Activated CD8-positive, alpha-beta T cell treated with anti-CD3 and anti-CD28 coated beads for 36 hours (primary cell): ENCODE results near the gene ZBP1. TPM values are rescaled to one million over a fixed set of nuclear protein-coding genes. Genes with fewer than 3 reads are reported as not detected.

Experiments
- ATAC-seq: fragments of 200-7000 bp; cut with Tn5 transposase; one replicate; pipeline ENCODE4 v1.10.0; 2021; ENCODE audit warnings: mild to moderate bottlenecking, moderate library complexity
- CTCF ChIA-PET: fragments of 350-600 bp; sonication (Branson Sonifier 250); formaldehyde crosslinking; loops from one replicate; lab custom pipeline; 2021; ENCODE audit warnings: antibody characterized with exemption; lab: Charles Lee
- POLR2A ChIA-PET: fragments of 350-600 bp; sonication (Branson Sonifier 250); formaldehyde crosslinking; loops from one replicate; lab custom pipeline; 2021; ENCODE audit warnings: antibody characterized with exemption; lab: Charles Lee
- DNase-seq: peaks from one replicate; pipeline ENCODE4 v3.0.0-alpha.2; 2020
- H3K27ac Mint-ChIP-seq: one replicate; pipeline ENCODE4 v1.8.0; 2021; ENCODE audit warnings: mild to moderate bottlenecking, mixed read lengths
- H3K27me3 Mint-ChIP-seq: one replicate; pipeline ENCODE4 v1.8.0; 2021; ENCODE audit warnings: mixed read lengths
- H3K36me3 Mint-ChIP-seq: one replicate; pipeline ENCODE4 v1.8.0; 2021; ENCODE audit warnings: low read depth, mixed read lengths
- H3K4me1 Mint-ChIP-seq: one replicate; pipeline ENCODE4 v1.8.0; 2021; ENCODE audit warnings: low read depth, mixed read lengths
- H3K4me3 Mint-ChIP-seq: one replicate; pipeline ENCODE4 v1.8.0; 2021; ENCODE audit warnings: mild to moderate bottlenecking, moderate library complexity, mixed read lengths
- H3K9me3 Mint-ChIP-seq: one replicate; pipeline ENCODE4 v1.8.0; 2021; ENCODE audit warnings: mixed read lengths
- CTCF ChIP-seq: fragments of 200-600 bp; IDR thresholded peaks from one replicate; pipeline ENCODE4 v1.8.0; 2022; ENCODE audit warnings: antibody characterized with exemption, mild to moderate bottlenecking
- intact Hi-C: fragments of 100-400 bp; cut with micrococcal nuclease; formaldehyde crosslinking; loops from one replicate; pipeline ENCODE4 v1.10.0; 2022
- total RNA-seq, 2 experiments: library from RNA; stranded (reverse); gene quantifications; one replicate each; pipeline ENCODE4 v1.2.3, GENCODE V29; 2021

Gene ZBP1
- total RNA-seq, 2 experiments from 2014 or later = 0.11 to 0.56 TPM

- POLR2A ChIA-PET = no interaction called here
- DNase-seq (no peak), ATAC-seq (no peak)
- Mint-ChIP-seq H3K36me3 (no peaks in the 10 kb centered on the region), H3K27me3 (no peaks in the 10 kb centered on the region), H3K4me1 (no peaks in the 10 kb centered on the region), H3K9me3 (peaks cover 12% of the 10 kb centered on the region), H3K27ac (no peak overlapping the region), H3K4me3 (no peak overlapping the region)
- TF ChIP-seq CTCF = no peak
- intact Hi-C loops = no loop called here
- CTCF ChIA-PET = interaction anchor here (1.3 kb wide), 1 partner anchor 25 kb away, joined by 3 read pairs; no protein-coding TSS in a partner anchor
Observed at GRCh38 chr20:57647006-57647932, 27.0 kb upstream of the ZBP1 start.

GRCh38 chr20:57638895-57639236 lies 18.6 kb upstream of the ZBP1 start:
- ChIA-PET CTCF (interaction anchor here (1.9 kb wide), 1 partner anchor 15 kb away, joined by 7 read pairs; no protein-coding TSS in a partner anchor), POLR2A (no interaction called here)
- no peak overlapping the region for H3K27ac Mint-ChIP-seq
- peaks cover 3% of the 10 kb centered on the region for H3K27me3 Mint-ChIP-seq
- TF ChIP-seq CTCF = no peak
- H3K36me3 Mint-ChIP-seq = peaks cover 5% of the 10 kb centered on the region
- DNase-seq = no peak
- intact Hi-C loops = no loop called here
- no peak for ATAC-seq
- peaks cover 28% of the 10 kb centered on the region for H3K9me3 Mint-ChIP-seq
- peaks cover 6% of the 10 kb centered on the region for H3K4me1 Mint-ChIP-seq
- H3K4me3 Mint-ChIP-seq = no peak overlapping the region

- POLR2A ChIA-PET = no interaction called here
- CTCF ChIA-PET = interaction anchor here (1.9 kb wide), 1 partner anchor 16 kb away, joined by 7 read pairs; no protein-coding TSS in a partner anchor
- H3K27me3 Mint-ChIP-seq = peaks cover 3% of the 10 kb centered on the region
Observed at GRCh38 chr20:57638173-57638894, 18.1 kb upstream of the ZBP1 start.

GRCh38 chr20:57633945-57634491 lies 13.8 kb upstream of the ZBP1 start:
- intact Hi-C loops = no loop called here
- Mint-ChIP-seq H3K9me3 (peaks cover 32% of the 10 kb centered on the region), H3K4me1 (peaks cover 25% of the 10 kb centered on the region), H3K27ac (no peak overlapping the region), H3K27me3 (peaks cover 3% of the 10 kb centered on the region), H3K36me3 (peaks cover 16% of the 10 kb centered on the region), H3K4me3 (no peak overlapping the region)
- no peak for TF ChIP-seq CTCF
- ATAC-seq = no peak
- CTCF ChIA-PET = interaction anchor here (1.2 to 2.6 kb wide), 2 partner anchors 11 to 14 kb away, joined by 4 to 8 read pairs; partner anchors contain the start of gene ZBP1
- no peak for DNase-seq
- POLR2A ChIA-PET = no interaction called here

More at GRCh38 chr20:57638173-57638894, 18.1 kb upstream of the ZBP1 start:
- TF ChIP-seq CTCF = no peak
- Mint-ChIP-seq H3K4me3 (no peak overlapping the region), H3K27ac (no peak overlapping the region), H3K9me3 (peaks cover 30% of the 10 kb centered on the region), H3K4me1 (peaks cover 8% of the 10 kb centered on the region), H3K36me3 (peaks cover 5% of the 10 kb centered on the region)
- intact Hi-C loops = no loop called here
- ATAC-seq (no peak), DNase-seq (no peak)
